ENCODE data around the gene POLRMT.
A peak's percentile ranks its signal among the peaks of the same experiment; 100 is the strongest.
"Not testable (repeated sequence)": the region's sequence is repeated elsewhere in the genome, so short reads cannot be mapped to it uniquely, and the experiment has no call there.

Gene POLRMT

DNA sequence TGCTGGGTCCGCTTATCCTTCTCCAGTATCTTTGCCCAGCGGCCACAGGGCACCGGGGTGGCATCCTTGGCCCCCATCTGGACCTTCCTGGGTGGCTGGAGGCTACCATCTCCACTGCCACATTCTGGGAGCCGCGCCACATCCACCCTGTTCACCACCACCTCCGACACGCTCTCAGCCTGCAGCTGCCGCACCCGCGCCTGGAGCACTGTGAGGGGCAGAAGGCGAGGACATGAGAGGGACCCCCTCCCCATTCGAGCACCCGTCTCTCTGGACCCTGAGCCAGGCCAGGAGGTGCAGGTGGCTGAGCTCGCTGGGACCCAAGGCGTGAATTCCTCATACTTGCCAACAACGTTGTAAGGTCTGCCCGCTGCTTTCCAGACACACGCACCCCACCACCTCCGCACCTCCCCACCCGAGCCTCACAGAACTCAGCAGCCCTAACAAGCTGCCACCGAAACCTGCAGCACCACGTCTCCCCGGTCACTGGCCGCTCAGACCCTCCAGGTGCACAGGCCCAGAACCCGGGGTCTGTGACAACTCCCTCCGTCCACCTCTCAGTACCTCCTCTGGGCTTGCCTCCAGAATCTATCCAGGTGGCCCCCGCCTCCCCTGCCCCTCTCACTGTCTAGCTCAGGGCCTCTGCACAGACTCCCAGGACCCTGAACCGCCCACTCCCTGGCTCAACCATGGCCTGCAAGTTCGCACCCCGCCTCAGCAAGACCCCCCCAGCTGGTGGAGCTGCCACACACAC is 3.2 kb downstream of the POLRMT start:
- DNase-seq (ENCODE audit: low read depth), result no peak
- no peak overlapping the region for H3K4me3 ChIP-seq (replicated peaks; ENCODE audit: low read depth, low read length)
- TF ChIP-seq, protein P1, sequence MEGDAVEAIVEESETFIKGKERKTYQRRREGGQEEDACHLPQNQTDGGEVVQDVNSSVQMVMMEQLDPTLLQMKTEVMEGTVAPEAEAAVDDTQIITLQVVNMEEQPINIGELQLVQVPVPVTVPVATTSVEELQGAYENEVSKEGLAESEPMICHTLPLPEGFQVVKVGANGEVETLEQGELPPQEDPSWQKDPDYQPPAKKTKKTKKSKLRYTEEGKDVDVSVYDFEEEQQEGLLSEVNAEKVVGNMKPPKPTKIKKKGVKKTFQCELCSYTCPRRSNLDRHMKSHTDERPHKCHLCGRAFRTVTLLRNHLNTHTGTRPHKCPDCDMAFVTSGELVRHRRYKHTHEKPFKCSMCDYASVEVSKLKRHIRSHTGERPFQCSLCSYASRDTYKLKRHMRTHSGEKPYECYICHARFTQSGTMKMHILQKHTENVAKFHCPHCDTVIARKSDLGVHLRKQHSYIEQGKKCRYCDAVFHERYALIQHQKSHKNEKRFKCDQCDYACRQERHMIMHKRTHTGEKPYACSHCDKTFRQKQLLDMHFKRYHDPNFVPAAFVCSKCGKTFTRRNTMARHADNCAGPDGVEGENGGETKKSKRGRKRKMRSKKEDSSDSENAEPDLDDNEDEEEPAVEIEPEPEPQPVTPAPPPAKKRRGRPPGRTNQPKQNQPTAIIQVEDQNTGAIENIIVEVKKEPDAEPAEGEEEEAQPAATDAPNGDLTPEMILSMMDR (IDR thresholded peaks at IDR 0.05; ENCODE audit: low read length, missing control alignments), result no peak

DNA sequence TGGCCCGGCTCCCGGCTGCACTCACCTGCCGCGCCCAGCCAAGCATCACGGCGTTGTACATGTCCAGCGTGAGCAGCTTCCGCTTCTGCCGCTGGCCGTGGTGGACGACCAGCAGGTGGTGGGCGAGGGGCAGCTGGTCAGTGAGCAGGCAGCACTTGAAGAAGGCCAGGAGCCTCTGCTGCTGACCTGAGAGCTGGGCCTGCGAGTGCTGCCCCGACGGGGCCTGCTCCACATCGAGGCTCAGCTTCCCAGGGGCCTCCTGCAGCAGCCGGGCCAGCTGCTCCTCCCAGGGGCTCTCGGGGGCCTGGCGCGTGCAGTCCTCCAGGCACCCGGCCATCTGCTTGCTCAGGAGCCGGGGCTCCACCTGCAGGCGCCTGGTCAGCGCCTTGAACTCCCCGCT is 3.8 kb downstream of the POLRMT start:
- DNase-seq (ENCODE audit: low read depth); H3K4me3 ChIP-seq (replicated peaks; ENCODE audit: low read depth, low read length): not testable (repeated sequence)

DNA sequence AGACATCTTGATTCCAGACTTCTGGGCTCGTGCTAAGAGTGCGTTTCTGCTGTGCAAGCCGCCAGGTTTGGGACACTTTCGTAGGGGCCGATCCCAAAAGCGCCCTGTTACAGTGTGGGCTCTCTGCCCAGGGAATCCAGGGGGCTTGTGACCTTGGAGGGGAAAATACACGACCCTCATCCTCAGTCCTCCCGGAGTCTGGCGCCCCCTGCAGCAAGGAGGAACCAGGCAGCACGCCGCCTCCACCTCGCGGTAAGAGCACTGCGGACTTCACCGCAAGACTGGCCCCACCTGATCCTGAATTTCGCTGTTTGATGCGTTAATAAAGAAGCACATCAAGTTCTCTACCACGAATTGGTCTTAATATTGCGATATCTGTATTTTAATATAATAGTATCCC is 5.2 kb downstream of the POLRMT start:
- TF ChIP-seq, protein P1 (IDR thresholded peaks at IDR 0.05; ENCODE audit: low read length, missing control alignments), result peak; percentile 20
- DNase-seq (ENCODE audit: low read depth), result no peak
- H3K4me3 ChIP-seq (replicated peaks; ENCODE audit: low read depth, low read length), result no peak overlapping the region

DNA sequence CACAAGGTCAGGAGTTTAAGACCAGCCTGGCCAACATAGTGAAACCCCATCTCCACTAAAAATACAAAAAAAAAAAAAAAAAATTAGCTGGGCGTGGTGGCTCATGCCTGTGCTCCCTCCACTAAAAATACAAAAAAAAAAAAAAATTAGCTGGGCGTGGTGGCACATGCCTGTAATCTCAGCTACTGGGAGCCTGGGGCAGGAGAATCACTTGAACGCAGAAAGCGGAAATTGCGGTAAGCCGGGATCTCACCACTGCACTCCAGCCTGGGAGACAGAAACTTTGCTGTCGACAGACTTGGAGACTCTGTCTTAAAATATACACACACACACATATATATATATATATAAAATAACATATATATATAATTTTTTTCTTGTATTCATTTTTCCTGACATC is 6.8 kb downstream of the POLRMT start:
- DNase-seq (ENCODE audit: low read depth); H3K4me3 ChIP-seq (replicated peaks; ENCODE audit: low read depth, low read length): not testable (repeated sequence)

DNA sequence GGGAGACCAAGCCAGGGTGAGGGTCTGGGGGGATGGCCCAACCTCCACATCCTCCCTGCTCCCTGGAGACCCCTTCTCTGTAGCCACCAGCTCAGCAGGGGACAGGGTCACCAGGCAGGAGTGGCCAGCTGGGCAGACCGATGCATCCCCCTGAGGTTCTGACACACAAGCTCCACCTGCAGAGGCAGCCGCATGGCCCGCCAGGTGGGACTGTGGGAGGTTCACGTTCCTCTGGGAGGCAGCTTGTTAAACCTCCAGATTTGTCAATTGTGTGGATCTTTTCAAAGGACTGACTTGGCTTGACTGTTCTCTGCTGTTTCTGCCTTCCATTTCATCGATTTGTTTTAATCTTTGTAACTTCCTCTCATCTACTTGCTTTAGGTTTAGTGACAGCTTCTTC is 8.1 kb downstream of the POLRMT start:
- H3K4me3 ChIP-seq (replicated peaks; ENCODE audit: low read depth, low read length), result no peak overlapping the region
- DNase-seq (ENCODE audit: low read depth), result no peak

DNA sequence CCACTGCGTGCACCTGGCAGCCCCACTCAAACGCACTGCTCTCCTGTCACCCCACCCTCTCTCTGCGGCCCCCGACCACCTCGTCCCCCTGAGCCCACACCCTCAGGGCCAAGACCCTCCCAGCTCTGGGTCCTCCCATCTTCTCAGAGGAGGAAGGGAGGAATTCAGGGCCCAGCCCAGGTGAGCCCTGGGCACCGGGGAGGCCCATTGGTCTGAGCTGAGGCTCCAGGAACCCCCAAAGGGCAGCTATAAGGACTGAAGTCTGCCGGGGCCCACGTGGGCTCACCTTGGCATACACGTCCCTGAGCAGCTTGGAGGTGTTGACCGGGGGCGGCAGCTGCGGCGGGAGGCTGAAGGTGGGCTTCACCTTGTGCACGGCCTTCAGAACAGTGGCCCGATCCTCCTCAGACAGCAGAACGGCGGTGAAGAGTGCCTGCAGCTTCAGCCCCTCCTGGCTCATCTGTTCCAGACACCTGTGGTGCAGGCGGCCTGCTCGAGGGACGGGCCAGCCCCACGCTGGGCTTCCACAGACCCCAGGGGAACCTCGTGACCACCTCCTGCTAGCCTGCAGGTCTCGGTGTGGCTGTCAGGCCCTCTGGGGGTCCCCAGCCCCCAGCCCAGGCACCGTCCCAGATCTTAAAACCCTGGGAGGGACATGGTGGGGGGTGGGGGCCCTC is 8.8 kb downstream of the POLRMT start:
- no peak overlapping the region for H3K4me3 ChIP-seq (replicated peaks; ENCODE audit: low read depth, low read length)
- DNase-seq (ENCODE audit: low read depth), result no peak
- TF ChIP-seq, protein P1 (IDR thresholded peaks at IDR 0.05; ENCODE audit: low read length, missing control alignments), result no peak

More for the DNA sequence above, 8.1 kb downstream of the POLRMT start:
- TF ChIP-seq, protein P1 (IDR thresholded peaks at IDR 0.05; ENCODE audit: low read length, missing control alignments), result no peak

DNA sequence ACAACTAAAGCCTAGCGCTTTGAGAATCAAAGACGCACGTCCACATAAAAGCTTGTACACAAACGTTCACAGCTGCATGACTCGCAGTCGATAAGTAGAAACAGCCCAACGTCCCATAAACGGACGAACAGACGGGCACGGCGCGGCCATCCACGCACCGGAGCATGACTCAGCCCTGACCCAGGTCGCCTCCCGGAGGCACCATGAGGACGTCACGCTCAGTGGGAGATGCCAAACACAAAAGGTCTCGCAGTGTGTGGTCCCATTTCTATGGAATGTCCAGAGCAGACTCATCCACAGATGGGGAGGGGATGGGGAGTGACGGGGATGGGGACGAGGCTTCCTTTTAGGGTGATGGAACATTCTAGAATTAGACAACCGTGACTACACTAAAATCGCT is 9.4 kb downstream of the POLRMT start:
- peak; percentile 68 for DNase-seq (ENCODE audit: low read depth)
- TF ChIP-seq, protein P1 (IDR thresholded peaks at IDR 0.05; ENCODE audit: low read length, missing control alignments), result no peak
- no peak overlapping the region for H3K4me3 ChIP-seq (replicated peaks; ENCODE audit: low read depth, low read length)
